Activated CD4-positive, alpha-beta memory T cell treated with anti-CD3 and anti-CD28 coated beads for 36 hours (primary cell): ENCODE results near the gene FAM222A. TPM values are rescaled to one million over a fixed set of nuclear protein-coding genes. Genes with fewer than 3 reads are reported as not detected.

Source experiments
- CTCF ChIA-PET: fragments of 350-600 bp; sonication (Branson Sonifier 250); formaldehyde crosslinking; loops from one replicate; lab custom pipeline; 2021; ENCODE audit warnings: antibody characterized with exemption, inconsistent platforms; lab: Charles Lee
- POLR2A ChIA-PET: fragments of 350-600 bp; sonication (Branson Sonifier 250); formaldehyde crosslinking; loops from one replicate; lab custom pipeline; 2021; ENCODE audit warnings: antibody characterized with exemption; lab: Charles Lee
- DNase-seq: peaks from one replicate; pipeline ENCODE4 v3.0.0-alpha.2; 2020
- H3K27ac Mint-ChIP-seq: one replicate; pipeline ENCODE4 v1.8.0; 2021; ENCODE audit warnings: mixed read lengths
- H3K27me3 Mint-ChIP-seq: one replicate; pipeline ENCODE4 v1.8.0; 2021; ENCODE audit warnings: mixed read lengths
- H3K36me3 Mint-ChIP-seq: one replicate; pipeline ENCODE4 v1.8.0; 2021; ENCODE audit warnings: mixed read lengths
- H3K4me1 Mint-ChIP-seq: one replicate; pipeline ENCODE4 v1.8.0; 2021; ENCODE audit warnings: low read depth, mixed read lengths
- H3K4me3 Mint-ChIP-seq: one replicate; pipeline ENCODE4 v1.8.0; 2021; ENCODE audit warnings: mild to moderate bottlenecking, mixed read lengths
- H3K9me3 Mint-ChIP-seq: one replicate; pipeline ENCODE4 v1.8.0; 2021; ENCODE audit warnings: mixed read lengths
- intact Hi-C: fragments of 100-400 bp; cut with micrococcal nuclease; formaldehyde crosslinking; loops from one replicate; pipeline ENCODE4 v1.15.1; 2023
- total RNA-seq, 2 experiments: library from RNA; stranded (reverse); gene quantifications; one replicate each; pipeline ENCODE4 v1.2.3, GENCODE V29; 2021

FAM222A gene
- total RNA-seq, 2 experiments from 2014 or later, result 0.29 to 0.55 TPM

GRCh38 chr12:109756457-109756856 lies 42.8 kb downstream of the FAM222A start:
- Mint-ChIP-seq H3K36me3 (peaks cover 5% of the 10 kb centered on the region), H3K27ac (no peak overlapping the region), H3K27me3 (peaks cover 4% of the 10 kb centered on the region), H3K4me1 (no peaks in the 10 kb centered on the region), H3K4me3 (no peak overlapping the region), H3K9me3 (peaks cover 24% of the 10 kb centered on the region)
- no peak for DNase-seq
- intact Hi-C loops, result no loop called here
- ChIA-PET POLR2A (no interaction called here), CTCF (no interaction called here)

- CTCF ChIA-PET, result interaction anchor here (1.0 kb wide), 1 partner anchor 159 kb away, joined by 4 read pairs; no protein-coding TSS in a partner anchor
- H3K9me3 Mint-ChIP-seq, result peaks cover 24% of the 10 kb centered on the region
Measured at GRCh38 chr12:109757671-109758265, 44.1 kb downstream of the FAM222A start.

GRCh38 chr12:109758426-109759420 lies 45.1 kb downstream of the FAM222A start:
- POLR2A ChIA-PET, result no interaction called here
- peaks cover 4% of the 10 kb centered on the region for H3K4me1 Mint-ChIP-seq

More at GRCh38 chr12:109757671-109758265, 44.1 kb downstream of the FAM222A start:
- Mint-ChIP-seq H3K27ac (no peak overlapping the region), H3K27me3 (peaks cover 4% of the 10 kb centered on the region), H3K36me3 (peaks cover 5% of the 10 kb centered on the region), H3K4me1 (no peaks in the 10 kb centered on the region), H3K4me3 (no peak overlapping the region)
- DNase-seq, result peak; percentile 3
- intact Hi-C loops, result no loop called here
- POLR2A ChIA-PET, result no interaction called here

GRCh38 chr12:109759595-109759994 lies 46.0 kb downstream of the FAM222A start:
- no peak overlapping the region for H3K4me3 Mint-ChIP-seq
- intact Hi-C loops, result no loop called here
- H3K27me3 Mint-ChIP-seq, result peaks cover 4% of the 10 kb centered on the region
- POLR2A ChIA-PET, result no interaction called here
- peaks cover 5% of the 10 kb centered on the region for H3K36me3 Mint-ChIP-seq
- CTCF ChIA-PET, result no interaction called here
- H3K4me1 Mint-ChIP-seq, result peaks cover 4% of the 10 kb centered on the region
- peaks cover 28% of the 10 kb centered on the region for H3K9me3 Mint-ChIP-seq
- H3K27ac Mint-ChIP-seq, result no peak overlapping the region
- DNase-seq, result peak; percentile 2

More at GRCh38 chr12:109758426-109759420, 45.1 kb downstream of the FAM222A start:
- H3K27ac Mint-ChIP-seq, result no peak overlapping the region
- H3K4me3 Mint-ChIP-seq, result no peak overlapping the region
- peaks cover 5% of the 10 kb centered on the region for H3K36me3 Mint-ChIP-seq
- H3K27me3 Mint-ChIP-seq, result peaks cover 4% of the 10 kb centered on the region
- intact Hi-C loops, result no loop called here
- peaks cover 28% of the 10 kb centered on the region for H3K9me3 Mint-ChIP-seq
- CTCF ChIA-PET, result interaction anchor here (0.9 to 1.0 kb wide), 2 partner anchors 18 to 160 kb away, joined by 3 to 4 read pairs; no protein-coding TSS in a partner anchor
- DNase-seq, result peak; percentile 6

GRCh38 chr12:109760031-109760929 lies 46.7 kb downstream of the FAM222A start:
- intact Hi-C loops, result no loop called here
- no peak overlapping the region for H3K27ac Mint-ChIP-seq
- POLR2A ChIA-PET, result no interaction called here
- H3K4me1 Mint-ChIP-seq, result peaks cover 4% of the 10 kb centered on the region
- no peak overlapping the region for H3K4me3 Mint-ChIP-seq
- peaks cover 4% of the 10 kb centered on the region for H3K27me3 Mint-ChIP-seq
- peaks cover 5% of the 10 kb centered on the region for H3K36me3 Mint-ChIP-seq
- CTCF ChIA-PET, result interaction anchor here (1.0 to 1.1 kb wide), 2 partner anchors 15 to 327 kb away, joined by 3 read pairs; no protein-coding TSS in a partner anchor
- peaks cover 28% of the 10 kb centered on the region for H3K9me3 Mint-ChIP-seq
- peak; percentile 7 for DNase-seq

- no peak overlapping the region for H3K4me3 Mint-ChIP-seq
- POLR2A ChIA-PET, result no interaction called here
Measured at GRCh38 chr12:109760930-109761921, 47.6 kb downstream of the FAM222A start.

GRCh38 chr12:109762071-109762672 lies 48.5 kb downstream of the FAM222A start:
- Mint-ChIP-seq H3K36me3 (no peaks in the 10 kb centered on the region), H3K4me1 (peaks cover 4% of the 10 kb centered on the region), H3K27ac (no peak overlapping the region), H3K27me3 (peaks cover 4% of the 10 kb centered on the region), H3K9me3 (peaks cover 10% of the 10 kb centered on the region), H3K4me3 (no peak overlapping the region)
- ChIA-PET POLR2A (no interaction called here), CTCF (interaction anchor here (1.1 to 2.9 kb wide), 3 partner anchors 14 to 164 kb away, joined by 3 to 12 read pairs (median 3); no protein-coding TSS in a partner anchor)
- peak; percentile 7 for DNase-seq
- intact Hi-C loops, result no loop called here

More at GRCh38 chr12:109760930-109761921, 47.6 kb downstream of the FAM222A start:
- Mint-ChIP-seq H3K4me1 (peaks cover 4% of the 10 kb centered on the region), H3K36me3 (no peaks in the 10 kb centered on the region), H3K27me3 (peaks cover 4% of the 10 kb centered on the region), H3K9me3 (peaks cover 20% of the 10 kb centered on the region), H3K27ac (no peak overlapping the region)
- intact Hi-C loops, result no loop called here
- CTCF ChIA-PET, result interaction anchor here (1.0 to 1.3 kb wide), 4 partner anchors 14 to 328 kb away, joined by 3 read pairs; no protein-coding TSS in a partner anchor
- DNase-seq, result peak; percentile 6

- DNase-seq, result no peak
- Mint-ChIP-seq H3K36me3 (no peaks in the 10 kb centered on the region), H3K9me3 (peaks cover 5% of the 10 kb centered on the region), H3K27ac (no peak overlapping the region), H3K4me1 (peaks cover 4% of the 10 kb centered on the region), H3K4me3 (no peak overlapping the region), H3K27me3 (peaks cover under 1% of the 10 kb centered on the region)
- ChIA-PET POLR2A (no interaction called here), CTCF (interaction anchor here (1.3 to 2.9 kb wide), 2 partner anchors 13 to 164 kb away, joined by 3 to 12 read pairs; no protein-coding TSS in a partner anchor)
- intact Hi-C loops, result no loop called here
Measured at GRCh38 chr12:109762673-109763191, 49.1 kb downstream of the FAM222A start.

GRCh38 chr12:109763201-109763841 lies 49.7 kb downstream of the FAM222A start:
- H3K9me3 Mint-ChIP-seq, result peaks cover 4% of the 10 kb centered on the region
- peak; percentile 38 for DNase-seq
- peaks cover 4% of the 10 kb centered on the region for H3K4me1 Mint-ChIP-seq
- H3K36me3 Mint-ChIP-seq, result no peaks in the 10 kb centered on the region
- H3K4me3 Mint-ChIP-seq, result no peak overlapping the region
- ChIA-PET POLR2A (no interaction called here), CTCF (interaction anchor here (1.5 to 2.9 kb wide), 2 partner anchors 10 to 13 kb away, joined by 5 to 12 read pairs; no protein-coding TSS in a partner anchor)
- H3K27me3 Mint-ChIP-seq, result no peaks in the 10 kb centered on the region
- intact Hi-C loops, result no loop called here
- H3K27ac Mint-ChIP-seq, result no peak overlapping the region
